Suprapubic skin (tissue), 4 donors: ENCODE results near the gene LOX. TPM values are rescaled to one million over a fixed set of nuclear protein-coding genes. Genes with fewer than 3 reads are reported as not detected.

ENCODE experiments used
- DNase-seq, 2 donors: peaks; one replicate each; pipeline ENCODE4 v3.0.0-alpha.2; 2019; ENCODE audit warnings: low spot score in 2 of 2
- H3K27ac ChIP-seq: fragments of 200-600 bp; sonication (generic); one replicate; pipeline ENCODE4 v1.5.1; 2019
- H3K27me3 ChIP-seq: fragments of 200-600 bp; sonication (generic); one replicate; pipeline ENCODE4 v1.5.1; 2019
- H3K36me3 ChIP-seq: fragments of 200-600 bp; sonication (generic); one replicate; pipeline ENCODE4 v1.5.1; 2019
- H3K4me1 ChIP-seq: fragments of 200-600 bp; sonication (generic); one replicate; pipeline ENCODE4 v1.5.1; 2019
- H3K4me3 ChIP-seq: fragments of 200-600 bp; sonication (generic); one replicate; pipeline ENCODE4 v1.5.1; 2019; ENCODE audit warnings: mild to moderate bottlenecking
- H3K9me3 ChIP-seq: fragments of 200-600 bp; sonication (generic); one replicate; pipeline ENCODE4 v1.5.1; 2019
- CTCF ChIP-seq, 2 donors: fragments of 200-600 bp in 1 of 2; fragments of 450-650 bp in 1 of 2; sonication (generic) in 1 of 2; IDR thresholded peaks; one replicate each; pipeline ENCODE4 v1.5.1; 2016 to 2019; ENCODE audit warnings: antibody characterized with exemption in 2 of 2, mild to moderate bottlenecking in 1 of 2, moderate library complexity in 1 of 2
- EP300 ChIP-seq: sonication (generic); formaldehyde crosslinking; IDR thresholded peaks from one replicate; pipeline ENCODE4 v1.6.1; 2017; ENCODE audit warnings: antibody characterized with exemption
- POLR2A ChIP-seq, 2 donors: fragments of 450-650 bp; IDR thresholded peaks; one replicate each; pipeline ENCODE4 v1.6.1; 2017; ENCODE audit warnings: antibody characterized with exemption in 2 of 2, mild to moderate bottlenecking in 2 of 2, moderate library complexity in 2 of 2
- POLR2AphosphoS5 ChIP-seq, 3 donors: sonication (generic); formaldehyde crosslinking; IDR thresholded peaks; one replicate each; pipeline ENCODE4 v1.6.1; 2017; ENCODE audit warnings: antibody characterized with exemption in 3 of 3
- WGBS: methylation state at CpG from one replicate; pipeline ENCODE4 v1.1.5; 2018; 5-methylcytosine and 5-hydroxymethylcytosine counted together
- total RNA-seq, 4 donors: library from RNA; depleted of rRNA; stranded (reverse); fragments of >200 nt; gene quantifications; one replicate each; pipeline ENCODE4 v1.1.0, GENCODE V29; 2016

LOX gene
- total RNA-seq, 4 donors from 2014 or later, result 4.9 to 20.2 (median 9.8) TPM

GRCh38 chr5:122031836-122032235, 46.2 kb downstream of the LOX start:
- H3K27me3 ChIP-seq, result no peaks in the 10 kb centered on the region
- WGBS, result 87% methylated on average over 2 of the region's 2 CpGs
- DNase-seq, result no peak
- H3K27ac ChIP-seq, result no peak overlapping the region
- peaks cover 12% of the 10 kb centered on the region for H3K36me3 ChIP-seq
- H3K4me1 ChIP-seq, result no peaks in the 10 kb centered on the region
- no peak overlapping the region for H3K4me3 ChIP-seq
- TF ChIP-seq POLR2A (IDR thresholded peaks at IDR 0.05), result no peak
- no peaks in the 10 kb centered on the region for H3K9me3 ChIP-seq

- peaks cover 12% of the 10 kb centered on the region for H3K36me3 ChIP-seq
- H3K27ac ChIP-seq, result no peak overlapping the region
- TF ChIP-seq POLR2AphosphoS5 (IDR thresholded peaks at IDR 0.05), result no peak
- no peak for TF ChIP-seq POLR2A (IDR thresholded peaks at IDR 0.05)
- TF ChIP-seq CTCF (IDR thresholded peaks at IDR 0.05), result no peak
- TF ChIP-seq EP300, result no peak
- H3K4me3 ChIP-seq, result no peak overlapping the region
- no peak for DNase-seq
- H3K4me1 ChIP-seq, result no peaks in the 10 kb centered on the region
- H3K9me3 ChIP-seq, result no peaks in the 10 kb centered on the region
- no peaks in the 10 kb centered on the region for H3K27me3 ChIP-seq
These were observed 47.8 kb downstream of the LOX start for GRCh38 chr5:122030251-122030650.

GRCh38 chr5:122029818-122030217, 48.2 kb downstream of the LOX start:
- no peaks in the 10 kb centered on the region for H3K27me3 ChIP-seq
- H3K36me3 ChIP-seq, result peaks cover 12% of the 10 kb centered on the region
- H3K27ac ChIP-seq, result no peak overlapping the region
- no peak for DNase-seq
- H3K4me3 ChIP-seq, result no peak overlapping the region
- H3K4me1 ChIP-seq, result no peaks in the 10 kb centered on the region
- 98% methylated on average over 1 of the region's 1 CpG for WGBS
- no peaks in the 10 kb centered on the region for H3K9me3 ChIP-seq
- TF ChIP-seq CTCF (IDR thresholded peaks at IDR 0.05), result no peak
- TF ChIP-seq POLR2A (IDR thresholded peaks at IDR 0.05), result no peak
- TF ChIP-seq POLR2AphosphoS5 (IDR thresholded peaks at IDR 0.05), result no peak
- no peak for TF ChIP-seq EP300

GRCh38 chr5:122022966-122023365, 55.1 kb downstream of the LOX start:
- Histone ChIP-seq H3K27me3 (no peaks in the 10 kb centered on the region), H3K36me3 (peaks cover 27% of the 10 kb centered on the region), H3K4me3 (no peak overlapping the region), H3K4me1 (no peaks in the 10 kb centered on the region), H3K9me3 (no peaks in the 10 kb centered on the region), H3K27ac (no peak overlapping the region)
- no peak for TF ChIP-seq POLR2AphosphoS5 (IDR thresholded peaks at IDR 0.05)
- TF ChIP-seq EP300, result no peak
- no peak for TF ChIP-seq POLR2A (IDR thresholded peaks at IDR 0.05)
- no peak for TF ChIP-seq CTCF (IDR thresholded peaks at IDR 0.05)
- WGBS, result 93% methylated on average over 2 of the region's 2 CpGs
- no peak for DNase-seq

DNA sequence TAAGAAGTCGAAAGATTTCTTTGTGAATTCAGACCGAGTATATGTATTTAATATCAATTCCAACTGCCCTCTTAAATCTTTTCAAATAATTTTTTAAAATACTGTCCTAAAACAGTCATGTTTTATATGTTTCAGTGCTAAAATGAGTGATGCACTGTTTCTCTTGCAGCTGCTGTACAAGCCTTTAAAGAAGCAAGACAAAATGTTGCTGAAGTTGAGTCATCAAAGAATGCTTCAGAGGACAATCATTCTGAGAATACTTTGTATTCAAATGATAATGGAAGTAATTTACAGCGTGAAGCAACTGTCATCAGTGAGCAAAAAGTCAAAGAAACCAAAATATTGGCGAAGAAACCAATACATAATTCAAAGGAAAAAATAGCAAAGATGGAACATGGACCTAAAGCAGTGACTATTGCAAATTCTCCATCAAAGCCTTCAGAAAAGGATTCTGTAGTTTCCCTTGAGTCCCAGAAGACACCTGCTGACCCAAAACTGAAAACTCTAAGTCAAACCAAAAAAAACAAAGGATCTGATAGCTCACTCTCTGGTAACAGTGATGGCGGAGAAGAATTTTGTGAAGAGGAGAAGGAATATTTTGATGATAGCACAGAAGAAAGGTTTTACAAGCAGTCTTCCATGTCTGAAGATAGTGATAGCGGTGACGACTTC, 58.0 kb downstream of the LOX start:
- Histone ChIP-seq H3K4me3 (no peak overlapping the region), H3K36me3 (peaks cover 21% of the 10 kb centered on the region), H3K9me3 (no peaks in the 10 kb centered on the region), H3K4me1 (peaks cover 8% of the 10 kb centered on the region), H3K27me3 (no peaks in the 10 kb centered on the region), H3K27ac (no peak overlapping the region)
- no peak for DNase-seq
- TF ChIP-seq EP300, result no peak
- TF ChIP-seq CTCF (IDR thresholded peaks at IDR 0.05), result no peak
- no peak for TF ChIP-seq POLR2AphosphoS5 (IDR thresholded peaks at IDR 0.05)
- WGBS, result 94% methylated on average over 7 of the region's 7 CpGs

DNA sequence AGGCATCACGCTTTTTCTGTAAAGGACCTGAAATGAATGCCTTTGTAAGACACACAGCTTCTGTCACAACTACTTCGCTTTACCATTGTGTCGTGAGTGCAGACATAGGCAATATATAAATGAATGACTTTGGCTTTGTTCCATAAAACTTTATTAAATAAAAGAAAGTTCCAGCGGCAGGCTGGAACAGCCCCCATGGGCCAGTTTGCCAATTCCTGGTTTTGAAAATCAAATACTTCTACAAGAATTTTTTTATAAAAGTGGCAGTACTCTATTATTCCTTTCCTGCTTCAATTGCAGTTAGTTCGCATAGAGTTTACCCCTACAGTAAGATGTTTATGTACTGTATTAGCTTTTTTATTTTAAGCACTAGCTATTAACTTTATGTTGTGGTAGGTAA, 62.6 kb downstream of the LOX start:
- Histone ChIP-seq H3K27me3 (no peaks in the 10 kb centered on the region), H3K36me3 (peaks cover 7% of the 10 kb centered on the region), H3K9me3 (no peaks in the 10 kb centered on the region), H3K4me1 (peaks cover 11% of the 10 kb centered on the region), H3K27ac (no peak overlapping the region), H3K4me3 (no peak overlapping the region)
- DNase-seq, result no peak
- 69% methylated on average over 5 of the region's 5 CpGs for WGBS
- no peak for TF ChIP-seq POLR2AphosphoS5 (IDR thresholded peaks at IDR 0.05)
- TF ChIP-seq EP300, result no peak
- no peak for TF ChIP-seq CTCF (IDR thresholded peaks at IDR 0.05)
- TF ChIP-seq POLR2A (IDR thresholded peaks at IDR 0.05), result no peak
